ENCODE data around the gene SLC4A1.
"Not testable (repeated sequence)": the region's sequence is repeated elsewhere in the genome, so short reads cannot be mapped to it uniquely, and the experiment has no call there.

Gene SLC4A1

DNA sequence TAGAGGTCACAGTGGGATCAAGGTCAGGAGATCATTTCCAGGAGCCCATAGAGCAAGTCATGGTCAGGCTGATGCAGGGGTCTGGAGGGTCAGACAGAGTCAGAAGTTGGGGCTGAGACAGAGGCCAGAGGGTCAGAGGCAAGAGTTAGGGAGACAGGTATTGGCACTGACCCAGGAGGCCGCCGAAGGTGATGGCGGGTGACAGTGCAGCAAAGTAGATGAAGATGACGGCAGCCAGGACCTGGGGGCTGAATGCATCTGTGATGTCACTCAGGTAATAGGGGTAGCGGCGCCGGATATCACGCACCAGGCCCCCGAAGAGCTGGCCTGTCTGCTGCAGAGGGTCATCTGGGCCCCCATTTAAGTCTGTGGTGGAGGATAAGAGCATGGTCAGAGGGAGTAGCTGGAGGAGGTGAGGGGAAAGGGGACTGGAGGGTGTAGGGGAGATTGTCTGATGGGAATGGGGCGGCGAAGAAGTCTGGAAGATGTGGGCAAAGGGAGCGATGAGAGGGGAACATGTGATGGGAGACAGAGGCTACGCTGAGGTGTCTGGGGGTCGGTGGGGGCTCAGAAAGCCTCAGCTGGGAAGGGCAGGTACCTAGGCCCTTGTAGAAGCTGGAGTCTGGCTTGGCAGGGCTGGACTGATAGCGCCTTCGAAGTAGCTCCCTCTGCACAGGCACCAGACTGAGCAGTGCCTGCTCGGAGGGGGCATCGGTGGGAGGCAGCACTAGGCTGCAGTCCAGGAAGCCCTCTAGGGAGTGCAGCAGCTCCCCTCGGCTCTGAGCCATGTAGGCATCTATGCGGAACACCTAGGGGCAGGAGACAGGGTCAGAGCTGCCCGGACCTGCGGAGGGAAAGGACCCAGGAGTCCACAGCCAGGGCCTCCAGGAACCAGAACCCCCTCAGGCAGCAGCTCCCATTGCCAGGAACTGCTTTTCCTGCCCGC, 9.8 kb downstream of the SLC4A1 start:
- DNase-seq (ENCODE audit: low read depth in 2 of 2), result no peak

DNA sequence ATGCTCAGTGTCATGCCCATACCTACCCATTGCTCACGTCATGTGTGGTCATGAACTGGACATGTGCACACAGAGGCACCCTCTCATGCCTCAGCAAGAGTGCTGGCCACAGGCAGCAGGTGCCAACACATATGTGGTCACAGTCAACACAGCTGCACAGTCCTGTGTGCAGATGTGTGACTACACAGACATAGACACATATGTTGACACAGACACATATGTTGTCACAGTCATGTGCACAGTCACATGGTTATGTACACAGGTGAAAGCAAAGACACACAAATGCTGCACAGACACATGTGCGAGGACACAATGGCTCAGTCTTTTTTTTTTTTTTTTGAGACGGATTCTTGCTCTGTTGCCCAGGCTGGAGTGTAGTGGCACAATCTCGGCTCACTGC, 11.3 kb downstream of the SLC4A1 start:
- no peak for DNase-seq (ENCODE audit: low read depth in 2 of 2)

DNA sequence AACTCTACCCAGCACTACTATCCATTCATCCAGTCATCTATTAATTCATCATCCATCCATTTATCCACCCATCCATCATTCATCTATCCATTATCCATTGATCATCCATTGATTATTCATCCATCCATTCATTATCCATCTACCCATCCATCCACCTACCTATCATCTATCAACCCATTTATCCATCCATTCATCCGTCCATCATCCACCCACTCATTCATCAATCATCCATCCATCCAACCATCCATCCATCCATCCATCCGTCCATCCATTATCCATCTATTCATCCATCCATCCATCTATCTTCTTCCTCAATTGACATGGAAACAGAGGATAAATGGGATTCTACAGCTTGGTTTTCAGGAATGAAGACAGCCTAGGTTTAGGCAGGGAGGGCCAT, 12.0 kb downstream of the SLC4A1 start:
- DNase-seq (ENCODE audit: low read depth in 2 of 2), result no peak

DNA sequence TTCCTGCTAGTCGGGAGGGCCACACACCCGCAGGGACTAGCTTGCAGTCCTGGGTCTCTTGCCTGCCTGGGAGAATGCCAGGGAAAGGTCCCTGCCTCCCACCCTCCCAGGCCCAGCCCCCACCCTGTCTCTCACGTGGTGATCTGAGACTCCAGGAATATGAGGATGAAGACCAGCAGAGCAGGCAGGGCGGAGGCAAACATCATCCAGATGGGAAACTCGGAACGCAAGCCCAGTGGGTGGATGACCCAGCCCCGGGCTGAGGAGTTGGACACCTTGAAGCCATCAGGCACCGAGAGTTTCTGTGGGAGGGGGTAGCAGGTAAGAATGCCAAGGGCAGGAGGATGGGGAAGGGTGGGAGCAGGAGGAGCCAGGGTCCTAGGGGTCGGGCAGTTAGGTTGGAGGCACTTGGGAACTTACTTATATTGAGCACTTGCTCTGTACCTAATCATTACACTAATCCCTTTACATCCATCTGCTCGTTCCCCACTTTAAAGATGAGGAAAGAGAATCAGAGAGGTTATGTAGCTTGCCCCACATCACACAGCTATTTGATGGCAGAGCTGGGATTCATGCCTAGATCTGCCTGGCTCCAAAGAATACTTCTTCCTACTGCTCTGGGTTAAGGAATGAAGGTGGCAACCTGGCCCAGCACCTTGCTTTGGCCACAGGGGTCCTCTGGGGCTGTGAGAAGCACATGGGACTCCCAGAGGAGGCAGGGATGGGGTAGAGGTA, 13.4 kb downstream of the SLC4A1 start:
- no peak for DNase-seq (ENCODE audit: low read depth in 2 of 2)

DNA sequence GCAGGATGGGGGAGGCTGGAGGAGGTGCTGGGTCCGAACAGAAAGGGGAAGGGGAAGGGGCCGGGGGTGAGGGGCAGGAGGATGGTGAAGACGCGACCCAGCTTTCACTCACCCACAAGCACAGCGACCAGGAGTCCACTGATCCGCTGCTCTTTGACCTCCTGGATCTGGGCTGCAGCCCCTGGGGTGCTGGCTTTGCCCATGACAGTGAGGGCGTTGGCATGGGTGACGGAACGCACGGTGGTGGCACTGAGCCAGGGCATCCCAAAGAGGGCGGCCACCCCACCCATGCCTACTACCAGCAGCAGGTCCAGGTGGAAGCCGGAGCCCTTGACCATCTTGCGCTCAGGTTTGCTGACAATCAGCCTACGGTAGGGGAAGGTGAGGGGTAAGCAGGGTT, 14.9 kb downstream of the SLC4A1 start:
- no peak for DNase-seq (ENCODE audit: low read depth in 2 of 2)

DNA sequence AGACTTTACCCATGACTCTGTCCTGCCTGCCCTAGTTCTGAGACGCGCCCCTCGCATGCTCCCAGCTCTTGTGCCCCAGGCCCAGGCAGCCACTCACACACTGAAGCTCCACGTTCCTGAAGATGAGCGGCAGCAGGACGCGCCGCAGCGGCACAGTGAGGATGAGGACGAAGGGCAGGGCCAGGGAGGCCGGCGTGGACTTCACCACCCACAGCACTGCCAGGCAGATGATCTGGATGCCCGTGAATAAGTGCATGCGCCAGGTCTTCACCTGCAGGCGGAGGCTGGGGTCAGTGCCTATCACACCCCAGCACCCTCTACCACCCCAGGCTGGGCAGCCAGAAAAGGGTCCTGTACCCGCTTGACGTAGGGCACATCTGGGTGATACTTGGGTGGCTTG, 16.9 kb downstream of the SLC4A1 start:
- DNase-seq (ENCODE audit: low read depth in 2 of 2), result no peak

DNA sequence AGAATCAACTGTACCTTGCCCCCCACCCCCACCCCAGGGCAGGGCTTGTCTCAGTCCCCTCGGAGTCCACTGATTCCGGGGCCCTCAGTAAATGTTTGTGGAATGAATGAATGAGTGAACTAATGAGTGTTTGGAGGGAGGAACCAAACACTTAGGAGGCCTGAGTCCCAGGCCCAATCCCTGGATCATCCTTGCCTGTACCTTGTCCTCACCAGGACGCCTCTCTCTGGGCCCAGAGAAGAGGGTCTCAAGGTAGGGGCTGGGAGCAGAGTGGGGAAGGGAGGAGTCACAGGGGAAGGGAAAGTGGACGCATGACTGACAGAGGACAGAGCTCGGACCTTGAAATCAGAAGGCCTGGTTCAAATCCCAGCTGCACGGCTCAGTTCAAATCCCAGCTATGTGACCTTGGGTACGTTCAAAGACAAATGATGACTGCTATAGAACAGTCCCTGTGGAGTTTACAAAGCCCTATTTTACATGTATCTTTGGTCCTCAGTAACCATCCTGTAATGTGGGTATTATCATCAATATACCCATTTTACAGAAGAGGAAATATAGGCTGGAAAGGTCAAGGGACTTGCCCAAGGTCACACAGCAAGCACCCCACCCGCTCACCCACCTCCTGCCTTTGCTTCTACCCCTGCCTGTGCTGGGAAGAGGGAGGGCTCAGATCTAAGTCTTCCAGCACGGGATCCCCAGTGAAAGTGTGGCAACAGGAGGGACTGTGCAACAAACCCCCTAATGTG, 18.3 kb downstream of the SLC4A1 start:
- no peak for DNase-seq (ENCODE audit: low read depth in 2 of 2)

DNA sequence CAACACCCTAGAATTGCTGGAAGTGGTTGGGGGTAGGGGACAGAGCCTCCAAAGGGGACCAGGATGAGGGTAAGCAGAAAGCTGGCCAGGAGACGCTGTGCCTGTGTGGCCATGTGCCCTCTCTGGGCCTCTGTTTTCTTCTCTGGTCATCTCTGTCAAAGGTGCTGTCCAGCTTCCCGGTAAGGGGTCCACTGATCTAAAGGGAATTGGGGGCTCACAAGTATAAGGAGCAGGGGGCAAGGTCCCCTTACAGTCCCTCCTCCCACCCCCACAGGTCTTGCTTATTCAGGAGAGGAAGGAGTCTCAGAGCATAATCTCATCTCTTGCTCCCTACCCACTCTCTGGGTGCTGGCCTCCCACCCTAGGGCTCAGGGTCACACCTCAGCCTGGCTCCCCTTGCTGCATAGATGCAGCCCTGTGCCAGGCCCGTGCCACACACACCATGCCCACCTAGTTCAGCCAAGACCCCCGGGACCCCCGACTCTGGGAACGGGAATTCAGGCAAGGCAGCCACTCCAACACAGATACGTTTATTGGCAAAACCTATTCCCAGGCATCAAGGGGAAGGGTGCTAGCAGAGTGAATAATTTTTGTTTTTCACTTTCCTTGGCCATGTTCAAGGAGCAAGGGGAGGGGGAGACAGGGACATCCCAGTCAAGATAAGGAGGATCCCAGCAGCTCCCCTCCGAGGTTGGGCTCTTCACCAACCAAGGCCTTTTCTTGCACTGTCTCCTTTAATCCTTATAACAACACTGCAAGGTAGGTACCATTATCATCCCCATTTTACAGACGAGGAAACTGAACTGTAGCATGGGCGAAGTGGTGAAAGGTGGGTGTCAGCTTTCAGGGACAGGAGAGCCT, 19.8 kb downstream of the SLC4A1 start:
- no peak for DNase-seq (ENCODE audit: low read depth in 2 of 2)

DNA sequence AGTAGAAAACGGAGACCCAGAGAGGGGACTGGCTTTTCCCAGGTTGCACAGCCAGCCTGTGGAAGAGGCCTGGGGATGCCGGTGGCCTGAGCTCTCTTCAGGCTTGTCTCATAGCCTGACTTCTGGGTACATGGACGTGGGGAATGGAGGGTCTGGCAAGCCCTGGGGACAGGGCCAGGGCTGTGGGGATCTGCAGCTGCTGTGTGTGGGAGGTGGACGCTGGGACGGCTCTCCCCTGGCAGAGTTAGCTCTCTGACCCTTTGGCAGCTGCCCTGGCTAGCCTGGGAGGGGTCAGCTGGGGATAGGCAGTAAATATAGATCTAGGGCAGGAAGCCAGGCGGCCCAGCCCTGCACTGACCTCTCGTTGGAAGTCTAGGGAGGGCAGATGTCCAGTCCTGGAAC, 20.5 kb downstream of the SLC4A1 start:
- DNase-seq (ENCODE audit: low read depth in 2 of 2), result no peak

DNA sequence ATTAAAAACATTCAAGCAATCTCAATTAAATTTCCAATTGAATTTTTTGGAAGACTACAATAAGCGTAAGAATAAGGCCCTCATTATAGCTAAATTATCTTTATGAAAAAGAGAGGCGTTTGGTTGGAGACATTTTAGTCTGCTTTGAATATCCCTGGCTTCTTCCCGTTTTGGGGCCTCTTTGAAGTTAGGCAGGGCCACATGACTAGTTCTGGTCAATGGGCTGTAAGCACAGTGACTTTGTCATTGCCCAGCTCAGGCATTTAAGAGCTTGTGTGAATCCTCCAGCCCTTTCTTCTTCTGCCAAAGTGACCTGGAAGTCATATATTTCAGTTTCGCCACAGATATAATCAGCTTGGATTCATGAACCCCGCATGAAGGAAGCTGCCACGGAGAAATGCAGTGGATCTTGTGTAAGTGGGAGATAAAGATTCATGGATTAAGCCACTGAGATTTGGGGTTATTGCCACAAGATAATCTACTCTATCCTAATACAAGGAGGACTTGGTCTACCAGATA, 26.8 kb downstream of the SLC4A1 start:
- DNase-seq (ENCODE audit: low read depth in 2 of 2), result no peak

DNA sequence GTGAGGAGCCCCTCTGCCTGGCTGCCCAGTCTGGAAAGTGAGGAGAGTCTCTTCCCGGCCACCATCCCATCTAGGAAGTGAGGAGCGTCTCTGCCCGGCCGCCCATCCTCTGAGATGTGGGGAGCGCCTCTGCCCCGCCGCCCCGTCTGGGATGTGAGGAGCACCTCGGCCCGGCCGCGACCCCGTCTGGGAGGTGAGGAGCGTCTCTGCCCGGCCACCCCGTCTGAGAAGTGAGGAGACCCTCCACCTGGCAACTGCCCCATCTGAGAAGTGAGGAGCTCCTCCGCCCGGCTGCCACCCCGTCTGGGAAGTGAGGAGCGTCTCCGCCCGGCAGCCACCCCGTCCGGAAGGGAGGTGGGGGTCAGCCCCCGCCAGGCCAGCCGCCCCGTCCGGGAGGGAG, 30.0 kb downstream of the SLC4A1 start:
- not testable (repeated sequence) for DNase-seq (ENCODE audit: low read depth in 2 of 2)

DNA sequence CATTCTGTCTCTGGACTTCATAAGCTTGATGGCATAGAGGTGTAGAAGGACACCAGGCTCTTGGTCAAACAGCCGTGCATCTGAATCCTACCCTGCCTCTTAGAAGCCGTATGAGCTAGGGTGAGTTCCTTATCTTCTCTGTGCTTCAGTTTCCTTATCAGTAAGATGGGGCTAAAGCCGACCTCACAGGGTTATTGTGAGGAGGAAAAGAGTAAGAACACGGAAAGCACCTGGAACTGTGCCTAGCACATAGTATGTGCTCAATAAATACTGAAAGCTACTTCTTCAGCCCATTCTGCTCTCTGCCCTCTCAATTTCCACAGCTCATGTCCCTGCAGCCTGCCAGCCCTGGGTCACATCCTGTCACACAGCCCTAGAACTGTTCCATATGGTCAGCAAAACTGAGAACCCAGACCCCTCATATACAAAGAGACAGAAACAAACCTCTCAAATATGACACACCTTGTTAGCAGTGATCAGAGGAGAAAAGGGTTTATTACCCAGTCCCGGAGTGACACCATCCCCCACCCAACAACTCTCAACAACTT, 31.4 kb downstream of the SLC4A1 start:
- no peak for DNase-seq (ENCODE audit: low read depth in 2 of 2)

DNA sequence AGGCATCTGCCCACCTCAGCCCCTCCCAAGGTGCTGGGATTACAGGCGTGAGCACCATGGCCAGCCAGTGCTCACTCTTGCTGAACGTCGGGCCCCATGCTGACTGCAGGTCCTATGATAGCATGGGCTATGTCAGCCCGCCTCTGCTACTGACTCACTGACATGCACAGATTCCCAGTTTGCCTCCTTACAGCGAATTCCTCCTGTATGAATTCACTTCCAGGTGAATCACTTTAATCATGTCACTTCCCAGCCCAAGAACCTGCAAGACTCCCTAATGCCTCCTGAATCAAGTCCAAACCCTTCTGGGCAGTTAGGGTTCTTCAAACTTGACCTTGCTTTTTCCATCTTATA, 32.4 kb downstream of the SLC4A1 start:
- DNase-seq (ENCODE audit: low read depth in 2 of 2), result no peak

DNA sequence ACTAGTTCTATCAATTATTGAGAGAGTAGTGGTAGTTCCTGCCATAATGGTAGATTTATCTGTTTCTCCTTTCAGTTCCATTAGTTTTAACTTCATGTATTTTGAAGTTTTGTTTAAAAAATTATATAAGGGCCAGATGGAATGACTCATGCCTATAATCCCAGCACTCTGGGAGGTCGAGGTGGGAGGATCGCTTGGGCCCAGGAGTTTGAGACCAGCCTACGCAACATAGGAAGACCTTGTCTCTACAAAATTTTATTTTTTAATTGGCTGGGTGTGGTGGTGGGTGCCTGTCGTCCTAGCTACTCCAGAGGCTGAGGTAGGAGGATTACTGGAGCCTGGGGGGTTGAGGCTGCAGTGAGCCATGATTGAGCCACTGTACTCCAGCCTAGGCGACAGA, 34.4 kb downstream of the SLC4A1 start:
- DNase-seq (ENCODE audit: low read depth in 2 of 2), result no peak

DNA sequence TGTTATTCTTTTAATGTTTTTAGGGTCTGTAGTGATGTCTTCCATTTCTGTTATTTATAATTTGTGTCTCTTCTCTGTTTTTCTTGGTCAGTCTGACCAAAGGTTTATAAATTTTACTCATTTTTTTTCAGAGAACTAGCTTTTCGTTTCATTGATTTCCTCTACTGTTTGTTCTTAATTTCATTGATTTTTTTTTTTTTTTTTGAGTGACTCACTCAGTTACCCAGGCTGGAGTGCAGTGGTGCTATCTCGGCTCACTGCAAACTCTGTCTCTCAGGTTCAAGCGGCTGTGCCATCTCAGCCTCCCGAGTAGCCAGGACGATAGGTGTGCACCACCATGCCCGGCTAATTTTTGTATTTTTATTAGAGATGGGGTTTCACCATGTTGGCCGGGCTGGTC, 35.9 kb downstream of the SLC4A1 start:
- DNase-seq (ENCODE audit: low read depth in 2 of 2), result no peak

DNA sequence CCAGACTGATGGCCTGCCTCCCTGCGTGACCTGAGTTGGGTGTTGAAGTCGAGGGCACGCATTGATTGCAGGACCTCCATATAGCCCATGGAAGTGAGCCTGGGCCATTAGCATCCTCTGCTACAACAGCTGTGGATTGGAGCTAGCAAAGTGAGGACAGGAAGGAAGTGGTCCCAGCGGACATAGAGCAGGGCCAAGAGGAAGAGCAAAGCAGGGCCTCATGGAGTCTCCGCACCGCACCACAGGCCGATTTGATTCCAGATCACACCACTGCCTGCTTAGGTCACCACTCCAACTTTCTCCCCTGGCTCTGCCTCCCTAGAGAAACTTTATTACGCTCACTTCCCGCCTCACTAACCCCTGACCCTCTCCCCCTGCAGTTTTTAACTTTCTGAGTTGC, 37.8 kb downstream of the SLC4A1 start:
- DNase-seq (ENCODE audit: low read depth in 2 of 2), result no peak

DNA sequence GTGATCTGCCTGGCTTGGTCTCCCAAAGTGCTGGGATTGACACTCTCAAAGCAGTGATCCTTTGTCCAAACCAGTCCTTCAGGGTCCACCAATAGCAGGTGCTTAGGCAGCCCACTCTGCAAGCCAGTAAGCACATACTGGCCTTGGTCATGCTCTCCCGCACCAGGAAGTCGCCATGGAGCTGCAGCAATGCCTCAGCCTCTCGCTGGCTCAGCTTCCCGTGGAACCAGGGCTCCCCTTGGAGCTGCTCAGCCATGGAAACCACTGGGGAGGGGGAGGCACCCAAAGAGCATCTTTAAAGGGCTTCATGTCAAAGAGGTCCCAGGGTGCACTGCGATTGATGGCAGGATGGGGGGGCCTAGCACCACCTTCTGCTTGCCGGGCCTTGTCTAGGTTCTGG, 38.8 kb downstream of the SLC4A1 start:
- DNase-seq (ENCODE audit: low read depth in 2 of 2), result no peak

DNA sequence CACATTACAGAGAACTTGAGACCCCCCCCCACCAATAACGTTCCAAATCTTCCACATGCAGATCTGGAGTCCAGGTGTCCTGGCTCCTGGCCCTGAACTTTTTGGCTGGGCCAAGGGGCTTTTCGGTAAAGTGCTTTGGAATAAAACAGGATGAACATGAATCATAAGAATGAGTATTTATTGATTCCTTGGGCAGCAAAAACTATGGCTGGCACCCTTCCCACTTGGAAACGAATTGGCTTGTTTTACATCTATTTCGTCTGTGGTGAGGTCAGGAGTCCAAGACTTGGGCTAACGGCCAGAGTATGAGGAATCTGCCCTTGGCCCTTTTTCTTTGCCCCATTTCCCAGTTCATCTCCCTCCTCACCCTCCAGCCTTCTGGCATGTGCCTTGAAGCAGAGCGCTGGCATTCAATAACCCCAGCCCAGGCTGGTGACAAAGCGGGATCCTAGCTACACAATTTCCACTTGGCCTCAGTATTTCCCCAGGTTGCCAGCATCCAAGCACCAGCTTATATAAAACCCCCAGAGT, 44.3 kb downstream of the SLC4A1 start:
- DNase-seq (ENCODE audit: low read depth in 2 of 2), result no peak

DNA sequence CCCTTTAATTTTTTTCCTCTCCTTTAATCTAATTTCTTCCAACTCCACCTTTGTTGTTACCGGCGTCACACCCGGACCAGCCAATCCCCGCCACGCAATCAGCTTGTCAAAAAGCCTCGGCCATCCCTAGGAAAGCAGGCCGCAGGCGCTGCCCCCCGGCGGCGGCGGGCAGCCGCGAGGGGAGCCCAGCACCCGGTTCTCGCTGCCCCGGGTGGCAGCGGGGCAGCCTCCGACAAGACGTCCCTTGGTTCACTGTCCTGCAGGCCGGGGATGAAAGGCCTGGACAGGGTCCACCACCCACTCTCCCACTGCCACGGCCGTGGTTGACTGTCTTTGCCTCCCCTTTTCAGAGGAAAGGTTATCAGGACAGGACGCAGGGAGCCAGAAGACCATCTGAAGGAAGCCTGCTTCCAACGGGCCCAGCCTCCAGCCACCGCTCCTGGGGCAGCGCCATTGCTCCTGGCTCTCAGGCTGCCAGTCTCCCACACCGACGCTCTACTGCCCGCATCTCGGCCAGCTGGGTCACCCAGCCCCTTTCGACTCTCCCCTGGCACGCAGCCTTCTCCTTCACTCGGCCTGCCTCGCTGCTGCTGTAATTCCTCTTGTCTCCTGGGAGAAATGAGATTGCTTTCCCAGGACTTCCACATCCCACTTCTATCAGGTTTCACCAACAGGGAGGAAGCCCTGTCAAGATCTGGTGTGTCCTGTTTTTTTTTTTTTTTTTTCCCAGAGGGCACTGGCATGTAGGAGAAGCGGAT, 45.6 kb downstream of the SLC4A1 start:
- no peak for DNase-seq (ENCODE audit: low read depth in 2 of 2)

DNA sequence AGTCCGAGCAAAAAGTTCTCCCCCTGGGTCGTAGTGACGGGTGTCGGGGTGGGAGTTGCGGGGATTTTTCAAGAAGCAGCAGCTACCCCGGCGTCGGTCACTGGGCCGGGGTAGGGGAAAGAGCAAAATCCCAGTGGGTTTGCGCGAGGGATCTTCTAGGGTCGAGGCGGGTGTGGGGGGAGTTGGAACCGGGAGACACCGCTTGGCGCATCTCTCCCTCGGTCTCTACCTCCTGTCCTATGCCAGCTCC, 46.1 kb downstream of the SLC4A1 start:
- DNase-seq (ENCODE audit: low read depth in 2 of 2), result no peak
